ENCODE measurements around the gene CSTB.

CSTB gene

GRCh38 chr21:43745772-43746517 lies 30.2 kb downstream of the CSTB start:
- DNase-seq, result no peak

- no peak for DNase-seq
Measured at GRCh38 chr21:43744725-43745124, 31.4 kb downstream of the CSTB start.

GRCh38 chr21:43743947-43744346 lies 32.2 kb downstream of the CSTB start:
- DNase-seq, result no peak

GRCh38 chr21:43741423-43742096 lies 34.5 kb downstream of the CSTB start:
- DNase-seq, result no peak

- DNase-seq, result no peak
Measured at GRCh38 chr21:43740497-43741156, 35.5 kb downstream of the CSTB start.

GRCh38 chr21:43739621-43740435 lies 36.3 kb downstream of the CSTB start:
- no peak for DNase-seq

- no peak for DNase-seq
Measured at GRCh38 chr21:43737158-43737950, 38.8 kb downstream of the CSTB start.

- no peak for DNase-seq
Measured at GRCh38 chr21:43736224-43736883, 39.8 kb downstream of the CSTB start.

- no peak for DNase-seq
Measured at GRCh38 chr21:43735236-43736091, 40.6 kb downstream of the CSTB start.

GRCh38 chr21:43734928-43735229 lies 41.2 kb downstream of the CSTB start:
- DNase-seq, result no peak

- no peak for DNase-seq
Measured at GRCh38 chr21:43734131-43734927, 41.8 kb downstream of the CSTB start.

GRCh38 chr21:43733529-43734071 lies 42.5 kb downstream of the CSTB start:
- DNase-seq, result no peak

GRCh38 chr21:43733060-43733459 lies 43.0 kb downstream of the CSTB start:
- DNase-seq, result no peak

GRCh38 chr21:43731891-43732711 lies 44.0 kb downstream of the CSTB start:
- no peak for DNase-seq

GRCh38 chr21:43731476-43731875 lies 44.6 kb downstream of the CSTB start:
- no peak for DNase-seq

GRCh38 chr21:43728467-43729390 lies 47.4 kb downstream of the CSTB start:
- DNase-seq, result peak; percentile 90 to 91

- DNase-seq, result peak in 1 of 2 experiments; percentile 43
Measured at GRCh38 chr21:43728154-43728466, 48.0 kb downstream of the CSTB start.
